HCT116 (cell line): Measurements from ENCODE around the gene HS6ST3.

Experiments used
- CTCF ChIP-seq, 3 experiments: fragments of 200-600 bp in 1 of 3; sonication (generic) in 1 of 3; IDR thresholded peaks in 2 of 3; conservative IDR thresholded peaks in 1 of 3; 2 replicates each; pipeline ENCODE4 v1.5.1; 2012 to 2017; ENCODE audit warnings: low read depth in 2 of 3, low read length in 2 of 3, antibody characterized with exemption in 1 of 3, borderline replicate concordance in 1 of 3, control low read depth in 1 of 3, mild to moderate bottlenecking in 1 of 3, mixed read lengths in 1 of 3, mixed run types in 1 of 3, moderate library complexity in 1 of 3; ENCODE audit not compliant: insufficient read depth in 1 of 3
- EZH2phosphoT487 ChIP-seq: fragments of 200-600 bp; IDR thresholded peaks from 2 replicates; pipeline ENCODE4 v1.6.1; 2018; ENCODE audit warnings: antibody characterized with exemption, borderline replicate concordance
- POLR2A ChIP-seq: IDR thresholded peaks from 2 replicates; pipeline ENCODE4 v1.7.0; 2011; ENCODE audit warnings: borderline replicate concordance; ENCODE audit not compliant: insufficient read depth, insufficient read length; ENCODE audit errors: extremely low read depth
- POLR2AphosphoS5 ChIP-seq: IDR thresholded peaks from 2 replicates; pipeline ENCODE4 v1.6.1; 2011; ENCODE audit warnings: mild to moderate bottlenecking, low read depth, low read length, moderate library complexity
- REST ChIP-seq: IDR thresholded peaks from 2 replicates; pipeline ENCODE4 v1.6.1; 2012; ENCODE audit warnings: low read depth
- SRF ChIP-seq: IDR thresholded peaks from 2 replicates; pipeline ENCODE4 v1.6.1; 2012; ENCODE audit warnings: low read depth
- TCF7L2 ChIP-seq: IDR thresholded peaks from 2 replicates; pipeline ENCODE4 v1.7.0; 2011; ENCODE audit warnings: borderline replicate concordance, inconsistent platforms; ENCODE audit not compliant: insufficient read depth, insufficient read length; ENCODE audit errors: extremely low read depth

GRCh38 chr13:96636001-96636709 lies 546.2 kb downstream of the HS6ST3 start:
- TF ChIP-seq TCF7L2 (no peak), CTCF (IDR thresholded peaks at IDR 0.05 in 2 of 3, conservative IDR thresholded peaks at IDR 0.05 in 1 of 3; ENCODE audit: borderline replicate concordance in 1 of 3, insufficient read depth in 1 of 3, low read depth in 2 of 3, low read length in 2 of 3) (no peak), POLR2A (no peak), POLR2AphosphoS5 (no peak), REST (no peak), EZH2phosphoT487 (no peak), SRF (no peak)
